Measurements from ENCODE around the gene STAT2.
"Not testable (repeated sequence)": the region's sequence is repeated elsewhere in the genome, so short reads cannot be mapped to it uniquely, and the experiment has no call there.

Gene STAT2

GRCh38 chr12:56359851-56360767 lies at the start of gene STAT2:
Gene STAT2 (minus strand): TSS chr12:56360107. CDS start chr12:56356571, 3,536 bp downstream.
- peak; percentile 98 for DNase-seq (ENCODE audit: low spot score)

- no peak for DNase-seq (ENCODE audit: low spot score)
Observed at GRCh38 chr12:56408799-56409417, 49.0 kb upstream of the STAT2 start.

- DNase-seq (ENCODE audit: low spot score): not testable (repeated sequence)
Observed at GRCh38 chr12:56404227-56404626, 44.3 kb upstream of the STAT2 start.

- not testable (repeated sequence) for DNase-seq (ENCODE audit: low spot score)
Observed at GRCh38 chr12:56401612-56402011, 41.7 kb upstream of the STAT2 start.

- DNase-seq (ENCODE audit: low spot score): not testable (repeated sequence)
Observed at GRCh38 chr12:56401125-56401524, 41.2 kb upstream of the STAT2 start.

- DNase-seq (ENCODE audit: low spot score): not testable (repeated sequence)
Observed at GRCh38 chr12:56399466-56399865, 39.6 kb upstream of the STAT2 start.

- DNase-seq (ENCODE audit: low spot score): no peak
Observed at GRCh38 chr12:56398324-56398723, 38.4 kb upstream of the STAT2 start.

GRCh38 chr12:56392331-56392730 lies 32.4 kb upstream of the STAT2 start:
- no peak for DNase-seq (ENCODE audit: low spot score)

GRCh38 chr12:56391721-56392120 lies 31.8 kb upstream of the STAT2 start:
- DNase-seq (ENCODE audit: low spot score): no peak

GRCh38 chr12:56389412-56389811 lies 29.5 kb upstream of the STAT2 start:
- DNase-seq (ENCODE audit: low spot score): no peak

GRCh38 chr12:56387152-56387736 lies 27.3 kb upstream of the STAT2 start:
- DNase-seq (ENCODE audit: low spot score): peak; percentile 7

GRCh38 chr12:56385873-56386272 lies 26.0 kb upstream of the STAT2 start:
- DNase-seq (ENCODE audit: low spot score): no peak

GRCh38 chr12:56382611-56383010 lies 22.7 kb upstream of the STAT2 start:
- no peak for DNase-seq (ENCODE audit: low spot score)

GRCh38 chr12:56377989-56378316 lies 18.0 kb upstream of the STAT2 start:
- DNase-seq (ENCODE audit: low spot score): no peak

GRCh38 chr12:56377310-56377988 lies 17.5 kb upstream of the STAT2 start:
- DNase-seq (ENCODE audit: low spot score): peak; percentile 24

GRCh38 chr12:56375598-56376434 lies 15.9 kb upstream of the STAT2 start:
- DNase-seq (ENCODE audit: low spot score): no peak

- no peak for DNase-seq (ENCODE audit: low spot score)
Observed at GRCh38 chr12:56374726-56375597, 15.1 kb upstream of the STAT2 start.

GRCh38 chr12:56373515-56373914 lies 13.6 kb upstream of the STAT2 start:
- DNase-seq (ENCODE audit: low spot score): no peak

GRCh38 chr12:56366948-56367347 lies 7.0 kb upstream of the STAT2 start:
- DNase-seq (ENCODE audit: low spot score): no peak

Measured in AG08395 (cell line).